ENCODE data around the gene IL22RA2.

DNA sequence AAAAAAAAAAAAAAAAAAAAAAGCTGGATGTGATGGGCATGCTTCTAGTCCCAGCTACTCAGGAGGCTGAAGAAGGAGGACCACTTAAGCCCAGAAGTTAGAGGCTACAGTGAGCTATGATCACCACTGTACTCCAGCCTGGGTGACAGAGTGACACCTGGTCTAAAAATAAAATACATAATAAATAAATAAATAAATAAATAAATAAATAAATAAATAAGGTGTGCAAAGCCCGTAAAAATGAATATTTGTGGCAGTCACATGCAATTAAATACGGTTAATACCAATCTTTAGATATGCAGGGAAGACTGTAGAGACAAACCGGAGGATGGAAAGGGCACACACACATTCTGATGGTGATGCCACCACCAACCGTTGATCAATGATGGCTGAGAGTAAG lies 26.2 kb downstream of the IL22RA2 start:
- TF ChIP-seq, protein P1, sequence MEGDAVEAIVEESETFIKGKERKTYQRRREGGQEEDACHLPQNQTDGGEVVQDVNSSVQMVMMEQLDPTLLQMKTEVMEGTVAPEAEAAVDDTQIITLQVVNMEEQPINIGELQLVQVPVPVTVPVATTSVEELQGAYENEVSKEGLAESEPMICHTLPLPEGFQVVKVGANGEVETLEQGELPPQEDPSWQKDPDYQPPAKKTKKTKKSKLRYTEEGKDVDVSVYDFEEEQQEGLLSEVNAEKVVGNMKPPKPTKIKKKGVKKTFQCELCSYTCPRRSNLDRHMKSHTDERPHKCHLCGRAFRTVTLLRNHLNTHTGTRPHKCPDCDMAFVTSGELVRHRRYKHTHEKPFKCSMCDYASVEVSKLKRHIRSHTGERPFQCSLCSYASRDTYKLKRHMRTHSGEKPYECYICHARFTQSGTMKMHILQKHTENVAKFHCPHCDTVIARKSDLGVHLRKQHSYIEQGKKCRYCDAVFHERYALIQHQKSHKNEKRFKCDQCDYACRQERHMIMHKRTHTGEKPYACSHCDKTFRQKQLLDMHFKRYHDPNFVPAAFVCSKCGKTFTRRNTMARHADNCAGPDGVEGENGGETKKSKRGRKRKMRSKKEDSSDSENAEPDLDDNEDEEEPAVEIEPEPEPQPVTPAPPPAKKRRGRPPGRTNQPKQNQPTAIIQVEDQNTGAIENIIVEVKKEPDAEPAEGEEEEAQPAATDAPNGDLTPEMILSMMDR (conservative IDR thresholded peaks at IDR 0.05; ENCODE audit: low read depth, low read length) = no peak
- TF ChIP-seq EZH2phosphoT487 (IDR thresholded peaks at IDR 0.05; ENCODE audit: borderline replicate concordance, low read length) = no peak
- no peak for TF ChIP-seq EZH2 (IDR thresholded peaks at IDR 0.05; ENCODE audit: low read length, unreplicated experiment)
